ENCODE results near the gene EGFLAM.

The EGFLAM gene

DNA sequence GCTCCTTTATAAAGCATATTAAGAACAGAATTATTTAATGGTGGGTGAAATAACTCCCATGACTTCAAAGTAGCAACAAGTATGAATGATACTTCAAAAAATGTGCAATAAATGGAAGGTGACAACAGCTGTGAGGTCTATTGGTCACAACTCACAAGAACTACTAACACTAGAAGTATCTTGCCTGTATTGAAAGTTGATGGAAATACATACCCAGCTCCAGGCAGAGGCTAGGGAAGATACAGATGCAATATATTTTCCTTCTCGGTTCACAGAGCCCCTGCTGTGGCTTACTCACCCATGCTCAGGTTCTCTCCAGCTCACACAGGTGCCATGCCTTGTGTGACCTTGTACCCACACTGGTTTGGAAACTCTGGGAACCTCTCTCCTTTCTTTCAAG lies 164.3 kb downstream of the EGFLAM start:
- H3K4me3 Mint-ChIP-seq: no peak overlapping the region
- H3K36me3 Mint-ChIP-seq (ENCODE audit: low read depth): no peaks in the 10 kb centered on the region
- H3K4me1 Mint-ChIP-seq (ENCODE audit: low read depth): no peaks in the 10 kb centered on the region
- no peaks in the 10 kb centered on the region for H3K9me3 Mint-ChIP-seq
- H3K27me3 Mint-ChIP-seq: peaks cover 44% of the 10 kb centered on the region
- no peak overlapping the region for H3K27ac Mint-ChIP-seq

DNA sequence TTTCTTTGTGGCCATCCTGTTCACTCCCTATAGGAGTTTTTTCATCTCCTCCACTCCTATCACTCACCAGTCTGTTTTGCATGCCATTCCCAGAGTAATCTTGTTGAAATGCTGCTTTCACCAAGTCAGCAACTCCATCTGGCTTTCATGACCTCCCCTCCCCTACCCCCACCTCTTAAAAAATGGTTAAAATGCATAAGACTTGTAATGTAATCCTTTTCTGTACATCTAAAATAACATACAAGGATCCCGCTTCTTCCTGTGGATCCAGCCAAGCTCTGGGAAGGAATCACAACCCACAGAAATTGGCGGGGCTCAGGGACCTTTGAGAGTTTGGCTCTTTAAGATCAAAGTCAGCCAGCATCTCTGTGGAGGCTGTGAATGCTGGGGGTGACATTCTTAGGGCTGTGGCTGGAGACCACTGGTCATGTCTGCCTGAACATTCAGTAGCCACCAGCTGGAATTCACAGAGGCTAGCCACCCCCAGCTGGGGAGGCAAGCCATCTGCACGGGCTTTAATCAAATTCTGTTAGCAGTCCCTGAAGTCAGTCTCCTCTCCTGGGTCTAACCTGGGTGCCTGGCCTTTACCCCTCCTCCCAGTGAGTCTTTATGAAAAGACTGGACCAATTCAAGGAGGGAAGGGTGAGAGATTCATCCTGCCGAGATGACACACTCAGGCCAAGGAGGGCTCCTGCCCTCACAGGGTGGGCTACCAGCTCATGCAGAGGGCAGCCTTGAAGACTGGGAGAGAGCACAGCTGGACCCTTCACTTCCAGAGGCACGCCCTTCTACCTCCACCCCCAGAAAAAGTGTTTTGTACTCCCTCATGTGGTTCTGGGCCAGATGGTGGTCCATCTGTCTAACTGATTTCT lies 165.2 kb downstream of the EGFLAM start:
- H3K36me3 Mint-ChIP-seq (ENCODE audit: low read depth): no peaks in the 10 kb centered on the region
- no peak overlapping the region for H3K27ac Mint-ChIP-seq
- H3K4me3 Mint-ChIP-seq: no peak overlapping the region
- no peaks in the 10 kb centered on the region for H3K9me3 Mint-ChIP-seq
- H3K4me1 Mint-ChIP-seq (ENCODE audit: low read depth): no peaks in the 10 kb centered on the region
- H3K27me3 Mint-ChIP-seq: peaks cover 44% of the 10 kb centered on the region

DNA sequence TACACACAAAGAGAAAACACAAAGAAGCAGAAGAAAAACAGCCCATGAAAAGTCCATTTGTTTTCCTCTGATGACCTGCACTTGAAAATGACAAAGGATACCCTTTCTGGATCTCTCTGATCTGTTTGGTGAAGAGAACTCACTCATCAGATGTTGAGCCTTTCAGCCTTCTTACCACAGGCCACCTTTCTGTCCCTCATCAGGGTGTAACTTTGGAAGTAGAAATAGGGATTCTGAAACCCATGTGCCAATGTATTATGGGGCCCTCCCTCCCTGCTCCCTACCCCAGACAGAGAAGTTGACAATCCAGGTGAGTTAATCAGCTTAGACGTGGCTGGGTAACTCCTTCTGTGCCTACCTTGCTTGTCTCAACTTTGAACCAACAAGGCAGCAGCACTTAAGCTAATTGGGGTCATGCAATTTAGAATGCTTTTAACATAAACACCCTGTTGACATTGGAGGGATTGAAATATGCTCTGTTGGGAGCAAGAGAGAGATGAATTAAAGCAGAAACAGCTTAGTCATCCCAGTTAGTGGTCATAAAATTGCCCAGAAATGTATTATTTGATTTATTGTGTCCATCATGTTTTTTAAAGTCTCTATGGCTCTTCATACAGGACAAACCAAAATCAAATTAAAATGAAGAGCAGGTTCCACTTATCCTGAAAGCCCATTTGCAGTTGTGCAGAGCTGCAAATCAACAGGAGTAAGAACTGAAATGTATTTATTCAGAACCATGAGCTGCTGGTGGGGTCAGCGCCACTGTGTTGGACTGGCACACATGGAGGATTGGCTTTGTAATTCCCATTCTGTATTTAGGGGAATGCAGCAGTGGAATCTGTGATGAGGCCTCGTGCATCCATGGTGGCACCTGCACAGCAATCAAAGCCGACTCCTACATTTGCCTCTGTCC lies 166.0 kb downstream of the EGFLAM start:
- H3K4me3 Mint-ChIP-seq: no peak overlapping the region
- no peak overlapping the region for H3K27ac Mint-ChIP-seq
- H3K4me1 Mint-ChIP-seq (ENCODE audit: low read depth): no peaks in the 10 kb centered on the region
- peaks cover 42% of the 10 kb centered on the region for H3K27me3 Mint-ChIP-seq
- no peaks in the 10 kb centered on the region for H3K36me3 Mint-ChIP-seq (ENCODE audit: low read depth)
- no peaks in the 10 kb centered on the region for H3K9me3 Mint-ChIP-seq

DNA sequence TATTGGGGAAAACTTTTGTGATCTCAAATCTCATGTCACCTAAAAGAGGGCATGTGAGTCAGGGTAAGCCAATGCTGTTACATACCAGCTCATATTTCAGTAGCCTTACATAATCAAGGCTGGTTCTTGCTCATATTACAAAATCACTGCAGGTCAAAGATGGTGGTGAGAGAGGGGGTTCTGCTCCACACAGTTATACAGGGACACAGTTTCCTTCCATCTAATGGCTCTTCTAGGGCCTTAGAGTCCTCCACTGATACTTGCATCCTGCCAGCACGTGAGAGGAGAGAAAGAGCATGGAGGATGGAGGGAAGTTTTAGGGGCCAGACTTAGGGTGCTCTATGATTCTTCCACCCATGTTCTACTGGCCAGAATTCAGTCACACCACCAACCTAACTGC lies 168.1 kb downstream of the EGFLAM start:
- peaks cover 38% of the 10 kb centered on the region for H3K27me3 Mint-ChIP-seq

DNA sequence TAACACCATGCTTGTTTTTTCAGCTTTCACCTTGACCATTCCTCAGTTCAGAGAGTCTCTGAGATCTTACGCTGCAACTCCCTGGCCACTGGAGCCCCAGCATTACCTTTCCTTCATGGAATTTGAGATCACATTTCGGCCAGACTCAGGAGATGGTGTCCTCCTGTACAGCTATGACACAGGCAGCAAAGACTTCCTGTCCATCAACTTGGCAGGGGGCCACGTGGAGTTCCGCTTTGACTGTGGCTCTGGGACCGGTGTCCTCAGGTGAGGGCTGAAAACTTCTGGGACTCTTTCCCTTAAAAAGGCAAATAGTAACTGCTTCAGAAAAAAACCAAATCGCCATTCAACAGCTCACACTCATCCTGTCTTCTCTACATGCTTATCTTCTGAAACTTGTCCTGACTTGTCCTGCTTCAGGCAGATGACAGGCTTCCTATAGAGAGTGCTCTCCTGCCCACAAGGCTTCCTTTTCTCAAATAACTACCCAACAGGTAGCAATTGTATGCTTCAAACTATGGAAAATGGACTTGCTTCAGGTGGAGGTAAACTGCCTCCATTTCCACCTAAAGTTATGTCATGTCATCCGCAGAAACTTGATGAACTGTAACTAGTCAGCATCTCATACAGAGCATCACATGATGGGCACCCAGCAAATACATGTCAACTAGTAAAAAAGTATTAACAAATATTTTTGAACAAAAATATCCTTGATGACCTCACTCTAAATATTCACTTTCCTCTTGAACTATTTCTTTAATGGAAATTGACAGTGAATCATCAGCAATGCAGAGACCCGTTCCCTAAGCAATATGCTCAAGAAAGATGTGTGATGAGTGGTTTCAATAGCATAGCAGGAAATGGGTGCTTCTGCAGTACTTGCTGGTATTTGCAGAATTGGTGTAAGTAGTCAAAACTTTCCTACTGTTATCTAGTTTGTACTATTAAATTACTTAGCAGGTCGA lies 168.9 kb downstream of the EGFLAM start:
- Mint-ChIP-seq H3K4me3 (no peak overlapping the region), H3K27me3 (peaks cover 42% of the 10 kb centered on the region), H3K27ac (no peak overlapping the region), H3K36me3 (ENCODE audit: low read depth) (no peaks in the 10 kb centered on the region), H3K4me1 (ENCODE audit: low read depth) (no peaks in the 10 kb centered on the region), H3K9me3 (no peaks in the 10 kb centered on the region)

More for the DNA sequence above, 168.1 kb downstream of the EGFLAM start:
- no peaks in the 10 kb centered on the region for H3K36me3 Mint-ChIP-seq (ENCODE audit: low read depth)
- no peaks in the 10 kb centered on the region for H3K9me3 Mint-ChIP-seq
- no peaks in the 10 kb centered on the region for H3K4me1 Mint-ChIP-seq (ENCODE audit: low read depth)
- no peak overlapping the region for H3K4me3 Mint-ChIP-seq
- H3K27ac Mint-ChIP-seq: no peak overlapping the region

DNA sequence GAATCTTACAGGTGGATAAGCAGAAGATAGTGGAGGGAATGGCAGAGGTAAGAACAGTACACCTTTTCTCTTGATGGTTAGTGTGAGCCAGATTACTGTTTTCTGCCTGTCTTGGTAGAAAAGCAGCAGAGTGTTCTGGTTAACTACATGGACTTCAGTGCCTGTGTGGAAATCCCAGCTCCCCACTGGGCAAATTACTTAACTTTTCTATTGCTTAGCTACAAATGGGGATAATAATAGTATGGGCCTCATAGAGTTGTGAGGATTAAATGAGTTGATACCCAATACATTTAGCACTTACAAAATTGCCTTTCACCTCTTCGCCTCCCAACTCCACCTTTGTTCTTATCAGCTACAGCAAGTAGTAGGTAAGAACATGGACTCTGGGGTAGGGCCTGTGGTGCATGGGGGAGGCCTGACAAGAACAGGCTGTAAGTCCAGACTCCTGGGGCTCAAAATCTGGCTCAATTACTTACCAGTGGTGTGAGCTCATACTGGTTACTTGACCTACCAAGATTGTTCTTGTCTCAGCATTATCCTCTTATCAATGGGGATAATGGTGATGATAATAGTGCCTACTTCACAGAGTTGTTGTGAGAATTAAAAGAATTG lies 173.0 kb downstream of the EGFLAM start:
- H3K4me3 Mint-ChIP-seq: no peak overlapping the region
- no peaks in the 10 kb centered on the region for H3K36me3 Mint-ChIP-seq (ENCODE audit: low read depth)
- peaks cover 64% of the 10 kb centered on the region for H3K27me3 Mint-ChIP-seq
- H3K4me1 Mint-ChIP-seq (ENCODE audit: low read depth): no peaks in the 10 kb centered on the region
- no peaks in the 10 kb centered on the region for H3K9me3 Mint-ChIP-seq
- H3K27ac Mint-ChIP-seq: no peak overlapping the region

DNA sequence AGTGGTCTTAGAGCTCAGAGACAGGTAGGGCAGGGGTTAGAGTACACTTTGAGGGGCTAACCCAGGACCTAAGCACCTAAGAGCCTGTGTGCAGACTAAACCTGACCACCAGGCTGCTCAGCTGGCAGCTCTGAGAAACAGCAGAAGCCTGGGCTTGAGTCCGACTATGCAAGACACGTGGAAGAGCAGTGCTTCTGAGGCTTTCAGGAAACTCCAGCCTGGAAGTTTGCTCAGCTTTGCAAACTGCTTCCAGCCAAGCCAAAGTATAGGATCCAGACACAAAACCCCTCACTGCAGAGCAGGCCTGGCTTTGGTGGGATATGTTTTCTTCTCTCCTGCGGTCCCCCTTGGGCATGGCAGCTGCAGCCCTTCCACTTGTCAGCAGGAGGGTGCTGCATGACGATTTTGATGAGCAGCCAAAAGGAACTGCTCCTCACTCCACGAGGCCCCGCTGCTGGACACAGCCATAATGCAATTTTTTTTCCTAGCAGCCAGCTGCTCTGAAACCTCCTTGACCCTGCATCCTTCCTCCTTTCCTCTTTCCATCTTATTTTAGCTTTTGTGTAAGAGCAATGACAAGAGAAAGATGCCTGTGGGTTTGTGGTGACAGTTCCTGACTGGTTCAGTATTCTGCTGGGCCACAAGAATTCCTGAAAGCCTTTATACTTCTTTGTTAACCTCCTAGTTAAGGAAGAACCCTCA lies 175.0 kb downstream of the EGFLAM start:
- no peaks in the 10 kb centered on the region for H3K9me3 Mint-ChIP-seq
- H3K36me3 Mint-ChIP-seq (ENCODE audit: low read depth): no peaks in the 10 kb centered on the region
- peaks cover 55% of the 10 kb centered on the region for H3K27me3 Mint-ChIP-seq
- no peak overlapping the region for H3K27ac Mint-ChIP-seq
- H3K4me1 Mint-ChIP-seq (ENCODE audit: low read depth): no peaks in the 10 kb centered on the region
- H3K4me3 Mint-ChIP-seq: no peak overlapping the region

DNA sequence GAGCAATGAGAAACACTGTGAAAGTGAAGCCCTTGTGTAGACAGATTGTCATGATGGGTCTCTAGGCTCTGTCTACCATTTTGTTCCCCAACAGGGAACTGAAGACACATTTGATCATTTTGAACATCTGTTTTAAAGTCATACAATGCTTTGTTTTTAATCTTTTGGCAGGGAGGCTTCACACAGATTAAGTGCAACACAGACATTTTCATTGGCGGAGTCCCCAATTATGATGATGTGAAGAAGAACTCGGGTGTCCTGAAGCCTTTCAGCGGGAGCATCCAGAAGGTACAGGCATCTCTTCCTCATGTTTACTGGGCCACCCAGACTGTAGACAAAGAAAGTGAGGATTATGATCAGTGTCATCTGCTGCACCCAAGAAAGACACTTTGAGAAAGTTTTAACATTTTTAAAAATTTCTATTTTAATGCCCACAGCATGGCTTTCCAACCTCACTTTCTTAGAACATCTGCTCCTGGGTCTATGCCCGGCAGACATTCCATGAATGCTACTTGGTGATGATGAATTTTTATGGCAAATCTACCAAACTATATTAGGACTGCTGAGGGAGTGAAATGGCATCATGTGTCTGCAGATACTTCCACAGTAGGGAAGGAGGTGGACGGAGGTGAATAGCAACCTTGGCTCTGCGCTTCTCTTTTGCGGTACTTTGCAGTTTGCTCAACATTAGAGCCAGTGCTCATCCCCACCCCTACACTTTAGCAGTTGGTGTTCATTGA lies 176.8 kb downstream of the EGFLAM start:
- H3K4me1 Mint-ChIP-seq (ENCODE audit: low read depth): no peaks in the 10 kb centered on the region
- no peak overlapping the region for H3K27ac Mint-ChIP-seq
- no peak overlapping the region for H3K4me3 Mint-ChIP-seq
- H3K36me3 Mint-ChIP-seq (ENCODE audit: low read depth): no peaks in the 10 kb centered on the region
- H3K27me3 Mint-ChIP-seq: peaks cover 55% of the 10 kb centered on the region
- H3K9me3 Mint-ChIP-seq: no peaks in the 10 kb centered on the region

DNA sequence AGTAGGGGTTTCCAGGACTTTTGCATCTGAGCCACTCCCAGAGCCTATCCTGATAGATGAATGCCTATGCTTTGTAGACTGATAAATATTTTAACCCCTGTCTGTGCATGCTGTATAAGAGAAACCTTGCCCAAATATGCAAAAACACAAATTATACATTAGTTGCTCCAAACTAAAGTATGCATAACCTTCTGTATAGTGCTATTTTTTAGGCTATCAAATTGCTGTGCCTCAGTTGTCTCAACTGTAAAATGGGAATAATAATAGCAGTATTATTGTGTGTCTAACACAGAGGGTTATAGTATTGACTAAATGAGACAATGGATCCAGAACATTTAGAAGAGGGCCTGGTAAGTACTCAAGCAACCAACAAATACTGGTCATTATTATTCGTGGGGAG lies 180.4 kb downstream of the EGFLAM start:
- Mint-ChIP-seq H3K4me3 (no peak overlapping the region), H3K36me3 (ENCODE audit: low read depth) (no peaks in the 10 kb centered on the region), H3K27ac (no peak overlapping the region), H3K9me3 (no peaks in the 10 kb centered on the region), H3K4me1 (ENCODE audit: low read depth) (no peaks in the 10 kb centered on the region), H3K27me3 (peaks cover 54% of the 10 kb centered on the region)

DNA sequence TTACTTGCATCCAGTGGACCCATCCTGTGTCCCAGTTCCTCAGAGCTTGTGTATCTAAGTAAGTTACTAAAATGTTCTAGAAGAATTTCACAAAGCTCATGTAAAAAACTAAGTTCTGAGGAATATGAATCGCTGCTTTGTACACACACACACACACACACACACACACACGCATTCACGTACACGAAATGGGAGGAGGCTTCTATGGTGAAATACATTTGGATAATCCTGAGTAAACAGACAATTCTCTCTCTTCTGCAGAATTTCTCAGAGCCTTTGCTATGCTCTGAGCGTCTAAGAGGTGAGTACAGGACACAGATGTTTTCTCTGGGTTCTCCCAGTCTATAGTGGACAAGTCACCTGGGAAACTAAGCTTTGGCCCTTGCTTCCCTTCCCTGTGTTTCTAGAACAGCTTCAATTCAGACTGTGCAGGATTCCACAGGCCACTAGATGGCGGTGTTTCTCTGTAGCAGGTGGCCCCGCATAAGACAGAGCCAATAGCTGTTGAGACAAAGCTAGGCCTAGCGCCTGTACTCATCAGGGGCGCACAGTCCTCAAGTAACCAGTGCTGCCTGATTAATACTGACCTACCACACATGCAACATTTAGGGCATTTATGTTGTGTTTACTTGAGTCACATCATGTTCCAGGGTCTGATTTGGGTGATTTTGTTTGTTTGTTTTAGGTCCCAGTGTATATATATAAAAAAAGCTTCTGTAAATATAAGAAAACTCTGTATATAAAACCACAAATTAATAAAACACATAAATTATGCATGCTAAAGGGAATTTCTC lies 183.3 kb downstream of the EGFLAM start:
- no peaks in the 10 kb centered on the region for H3K9me3 Mint-ChIP-seq

DNA sequence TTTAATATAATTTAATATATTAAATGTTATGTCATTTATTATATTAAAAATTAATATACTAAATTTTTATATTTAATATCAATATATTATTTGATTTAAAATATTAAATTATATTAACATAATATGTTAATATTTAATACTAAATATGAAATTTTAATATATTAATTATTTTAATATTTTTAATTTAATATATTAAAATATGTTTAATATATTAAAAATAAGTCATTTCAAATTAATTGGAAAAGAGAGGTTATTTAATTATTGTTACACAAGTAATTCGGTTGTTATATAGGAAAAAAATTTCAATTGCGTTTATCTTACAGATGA lies 183.9 kb downstream of the EGFLAM start:
- no peak overlapping the region for H3K4me3 Mint-ChIP-seq
- no peaks in the 10 kb centered on the region for H3K9me3 Mint-ChIP-seq
- H3K27me3 Mint-ChIP-seq: peaks cover 53% of the 10 kb centered on the region
- no peak overlapping the region for H3K27ac Mint-ChIP-seq
- H3K36me3 Mint-ChIP-seq (ENCODE audit: low read depth): no peaks in the 10 kb centered on the region
- no peaks in the 10 kb centered on the region for H3K4me1 Mint-ChIP-seq (ENCODE audit: low read depth)

More for the DNA sequence above, 183.3 kb downstream of the EGFLAM start:
- no peak overlapping the region for H3K27ac Mint-ChIP-seq
- H3K36me3 Mint-ChIP-seq (ENCODE audit: low read depth): no peaks in the 10 kb centered on the region
- H3K4me3 Mint-ChIP-seq: no peak overlapping the region
- H3K4me1 Mint-ChIP-seq (ENCODE audit: low read depth): no peaks in the 10 kb centered on the region
- peaks cover 51% of the 10 kb centered on the region for H3K27me3 Mint-ChIP-seq

DNA sequence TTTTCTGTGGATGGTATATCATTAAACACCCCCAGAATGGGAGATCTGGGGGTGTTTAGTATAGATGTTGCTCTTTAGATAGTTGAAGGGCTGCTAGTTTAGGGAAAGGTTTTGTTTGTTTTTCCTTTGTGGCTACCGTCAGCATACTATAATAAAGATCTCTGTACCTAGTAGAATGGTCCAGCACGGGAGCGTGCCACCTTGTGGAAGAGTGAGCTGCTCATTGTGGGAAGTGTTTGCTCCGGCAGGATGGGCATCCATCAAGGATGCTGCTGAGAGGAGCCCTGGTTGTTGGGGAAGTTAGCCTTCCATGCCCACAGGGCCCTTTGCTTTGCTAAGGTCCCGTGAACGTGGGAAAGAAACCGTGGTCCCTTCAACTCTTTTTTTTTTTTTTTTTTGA lies 185.0 kb downstream of the EGFLAM start:
- Mint-ChIP-seq H3K4me1 (ENCODE audit: low read depth) (no peaks in the 10 kb centered on the region), H3K4me3 (no peak overlapping the region), H3K27ac (no peak overlapping the region), H3K27me3 (peaks cover 58% of the 10 kb centered on the region), H3K36me3 (ENCODE audit: low read depth) (no peaks in the 10 kb centered on the region), H3K9me3 (no peaks in the 10 kb centered on the region)
